Brain microvascular endothelial cell (primary cell): Measurements from ENCODE around the gene RARG.
A peak's percentile ranks its signal among the peaks of the same experiment; 100 is the strongest.
"Not testable (repeated sequence)": the region's sequence is repeated elsewhere in the genome, so short reads cannot be mapped to it uniquely, and the experiment has no call there.

ENCODE experiments used
- DNase-seq: peaks from one replicate; pipeline ENCODE4 v3.0.0-alpha.2; 2020
- H3K27ac ChIP-seq: fragments of 250-450 bp; sonication (Bioruptor Pico); 2 replicates; pipeline ENCODE4 v1.5.1; 2020; ENCODE audit warnings: mild to moderate bottlenecking, moderate library complexity
- H3K27me3 ChIP-seq: fragments of 250-450 bp; sonication (Bioruptor Pico); replicated peaks from 2 replicates; pipeline ENCODE4 v1.5.1; 2020; ENCODE audit warnings: mild to moderate bottlenecking
- H3K36me3 ChIP-seq: fragments of 250-450 bp; sonication (Bioruptor Pico); replicated peaks from 2 replicates; pipeline ENCODE4 v1.5.1; 2020; ENCODE audit warnings: mild to moderate bottlenecking
- H3K4me3 ChIP-seq: 2 replicates; pipeline ENCODE4 v1.5.1; 2011; ENCODE audit warnings: low read depth, mild to moderate bottlenecking, control low read depth, low read length, moderate library complexity
- CTCF ChIP-seq: IDR thresholded peaks from 2 replicates; pipeline ENCODE4 v1.5.1; 2011; ENCODE audit warnings: low read depth, mild to moderate bottlenecking, moderate library complexity, low read length, control low read depth, inconsistent platforms; ENCODE audit errors: missing control alignments
- in situ Hi-C: cut with HindIII; loops from 2 replicates; pipeline ENCODE4 v1.10.0; 2017; ENCODE audit warnings: low sequenced_read_pairs, low pct_ligation_motif_present

The RARG gene

GRCh38 chr12:53205747-53206419, 26.1 kb downstream of the RARG start:
- Histone ChIP-seq H3K36me3 (peaks cover 7% of the 10 kb centered on the region), H3K27ac (no peak overlapping the region)
- DNase-seq: peak; percentile 88

GRCh38 chr12:53204351-53204750, 27.7 kb downstream of the RARG start:
- H3K27ac ChIP-seq: no peak overlapping the region

More at GRCh38 chr12:53205747-53206419, 26.1 kb downstream of the RARG start:
- Histone ChIP-seq H3K4me3 (no peak overlapping the region), H3K27me3 (no peaks in the 10 kb centered on the region)
- in situ Hi-C loops: no loop called here
- no peak for TF ChIP-seq CTCF

GRCh38 chr12:53202316-53202715, 29.7 kb downstream of the RARG start:
- in situ Hi-C loops: not testable (repeated sequence)

More at GRCh38 chr12:53204351-53204750, 27.7 kb downstream of the RARG start:
- no peak for TF ChIP-seq CTCF
- Histone ChIP-seq H3K4me3 (no peak overlapping the region), H3K27me3 (no peaks in the 10 kb centered on the region), H3K36me3 (no peaks in the 10 kb centered on the region)
- DNase-seq: no peak
- in situ Hi-C loops: no loop called here

GRCh38 chr12:53201639-53202038, 30.4 kb downstream of the RARG start:
- DNase-seq: no peak
- no peak overlapping the region for H3K27ac ChIP-seq
- no peaks in the 10 kb centered on the region for H3K36me3 ChIP-seq
- TF ChIP-seq CTCF: no peak
- H3K27me3 ChIP-seq: no peaks in the 10 kb centered on the region
- H3K4me3 ChIP-seq: no peak overlapping the region
- in situ Hi-C loops: no loop called here

More at GRCh38 chr12:53202316-53202715, 29.7 kb downstream of the RARG start:
- DNase-seq, H3K27ac ChIP-seq, H3K27me3 ChIP-seq, H3K4me3 ChIP-seq, H3K36me3 ChIP-seq: not testable (repeated sequence)

- no peak for DNase-seq
- H3K27ac ChIP-seq: no peak overlapping the region
- in situ Hi-C loops: no loop called here
- no peak overlapping the region for H3K4me3 ChIP-seq
- TF ChIP-seq CTCF: no peak
- H3K27me3 ChIP-seq: no peaks in the 10 kb centered on the region
- H3K36me3 ChIP-seq: no peaks in the 10 kb centered on the region
These were observed 30.9 kb downstream of the RARG start for GRCh38 chr12:53201177-53201541.

- no peak overlapping the region for H3K27ac ChIP-seq
- DNase-seq: no peak
These were observed 31.4 kb downstream of the RARG start for GRCh38 chr12:53200458-53201176.

More at GRCh38 chr12:53200458-53201176, 31.4 kb downstream of the RARG start:
- in situ Hi-C loops: no loop called here
- no peak for TF ChIP-seq CTCF
- no peak overlapping the region for H3K4me3 ChIP-seq
- no peaks in the 10 kb centered on the region for H3K36me3 ChIP-seq
- no peaks in the 10 kb centered on the region for H3K27me3 ChIP-seq
